ENCODE measurements around the gene PRR19. TPM values are rescaled to one million over a fixed set of nuclear protein-coding genes. Genes with fewer than 3 reads are reported as not detected.

Gene PRR19
- total RNA-seq, 4 donors from 2014 or later: 0.73 to 1.7 (median 1.1) TPM

DNA sequence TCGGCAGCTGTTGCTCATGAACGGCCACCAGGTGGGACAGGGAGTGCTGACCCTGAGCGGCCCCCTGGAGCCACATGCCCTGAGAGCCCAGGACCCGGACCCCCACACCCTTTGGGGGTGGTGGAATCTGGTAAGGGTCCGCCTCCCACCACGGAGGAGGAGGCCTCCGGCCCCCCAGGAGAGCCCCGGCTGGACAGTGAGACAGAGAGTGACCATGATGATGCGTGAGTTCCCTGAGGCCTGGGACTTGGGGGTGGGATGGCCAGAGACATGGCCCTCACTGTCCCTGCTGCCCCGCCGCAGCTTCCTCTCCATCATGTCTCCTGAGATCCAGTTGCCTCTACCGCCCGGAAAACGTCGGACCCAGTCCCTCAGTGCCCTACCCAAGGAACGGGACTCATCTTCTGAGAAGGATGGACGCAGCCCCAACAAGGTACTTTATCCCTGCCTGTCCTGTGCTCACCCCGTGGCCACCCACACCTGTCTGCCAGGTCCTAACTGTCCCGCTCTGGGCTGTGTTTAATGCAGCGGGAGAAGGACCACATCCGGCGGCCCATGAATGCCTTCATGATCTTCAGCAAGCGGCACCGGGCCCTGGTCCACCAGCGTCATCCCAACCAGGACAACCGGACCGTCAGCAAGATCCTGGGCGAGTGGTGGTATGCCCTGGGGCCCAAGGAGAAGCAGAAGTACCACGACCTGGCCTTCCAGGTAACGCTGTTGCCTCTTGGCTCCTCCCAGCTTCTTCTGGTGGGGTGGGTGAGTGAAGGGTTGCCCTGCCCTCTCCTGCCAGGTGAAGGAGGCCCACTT lies 14.7 kb upstream of the PRR19 start:
- WGBS: 83% methylated on average over 12 of the region's 30 CpGs
- TF ChIP-seq POLR2A (IDR thresholded peaks at IDR 0.05): no peak
- TF ChIP-seq, protein P1, sequence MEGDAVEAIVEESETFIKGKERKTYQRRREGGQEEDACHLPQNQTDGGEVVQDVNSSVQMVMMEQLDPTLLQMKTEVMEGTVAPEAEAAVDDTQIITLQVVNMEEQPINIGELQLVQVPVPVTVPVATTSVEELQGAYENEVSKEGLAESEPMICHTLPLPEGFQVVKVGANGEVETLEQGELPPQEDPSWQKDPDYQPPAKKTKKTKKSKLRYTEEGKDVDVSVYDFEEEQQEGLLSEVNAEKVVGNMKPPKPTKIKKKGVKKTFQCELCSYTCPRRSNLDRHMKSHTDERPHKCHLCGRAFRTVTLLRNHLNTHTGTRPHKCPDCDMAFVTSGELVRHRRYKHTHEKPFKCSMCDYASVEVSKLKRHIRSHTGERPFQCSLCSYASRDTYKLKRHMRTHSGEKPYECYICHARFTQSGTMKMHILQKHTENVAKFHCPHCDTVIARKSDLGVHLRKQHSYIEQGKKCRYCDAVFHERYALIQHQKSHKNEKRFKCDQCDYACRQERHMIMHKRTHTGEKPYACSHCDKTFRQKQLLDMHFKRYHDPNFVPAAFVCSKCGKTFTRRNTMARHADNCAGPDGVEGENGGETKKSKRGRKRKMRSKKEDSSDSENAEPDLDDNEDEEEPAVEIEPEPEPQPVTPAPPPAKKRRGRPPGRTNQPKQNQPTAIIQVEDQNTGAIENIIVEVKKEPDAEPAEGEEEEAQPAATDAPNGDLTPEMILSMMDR (IDR thresholded peaks at IDR 0.05): no peak
- H3K36me3 ChIP-seq: peaks cover 57% of the 10 kb centered on the region
- peaks cover 45% of the 10 kb centered on the region for H3K4me1 ChIP-seq
- no peaks in the 10 kb centered on the region for H3K27me3 ChIP-seq
- H3K4me3 ChIP-seq: no peak overlapping the region
- peak overlapping the region; percentile 2 for H3K27ac ChIP-seq
- DNase-seq (ENCODE audit: low spot score in 2 of 2): peak; percentile 65 to 77
- H3K9me3 ChIP-seq: no peaks in the 10 kb centered on the region

DNA sequence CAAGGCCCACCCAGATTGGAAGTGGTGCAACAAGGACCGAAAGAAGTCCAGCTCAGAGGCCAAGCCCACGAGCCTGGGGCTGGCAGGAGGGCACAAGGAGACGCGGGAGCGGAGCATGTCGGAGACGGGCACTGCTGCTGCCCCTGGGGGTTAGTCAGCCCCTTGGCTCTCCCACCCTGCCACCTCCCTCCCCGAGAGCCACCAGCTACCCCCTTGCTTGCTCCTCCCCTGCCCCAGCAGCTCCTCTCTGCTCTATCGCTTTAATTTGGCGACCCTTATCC lies 14.2 kb upstream of the PRR19 start:
- H3K9me3 ChIP-seq: no peaks in the 10 kb centered on the region
- H3K36me3 ChIP-seq: peaks cover 62% of the 10 kb centered on the region
- H3K4me3 ChIP-seq: no peak overlapping the region
- H3K27ac ChIP-seq: no peak overlapping the region
- no peak for DNase-seq (ENCODE audit: low spot score in 2 of 2)
- 71% methylated on average over 10 of the region's 10 CpGs for WGBS
- H3K27me3 ChIP-seq: no peaks in the 10 kb centered on the region
- no peak for TF ChIP-seq POLR2AphosphoS5 (IDR thresholded peaks at IDR 0.05)
- no peak for TF ChIP-seq EP300 (IDR thresholded peaks at IDR 0.05)
- TF ChIP-seq, protein P1 (IDR thresholded peaks at IDR 0.05): no peak
- no peak for TF ChIP-seq POLR2A (IDR thresholded peaks at IDR 0.05)
- H3K4me1 ChIP-seq: peaks cover 39% of the 10 kb centered on the region

DNA sequence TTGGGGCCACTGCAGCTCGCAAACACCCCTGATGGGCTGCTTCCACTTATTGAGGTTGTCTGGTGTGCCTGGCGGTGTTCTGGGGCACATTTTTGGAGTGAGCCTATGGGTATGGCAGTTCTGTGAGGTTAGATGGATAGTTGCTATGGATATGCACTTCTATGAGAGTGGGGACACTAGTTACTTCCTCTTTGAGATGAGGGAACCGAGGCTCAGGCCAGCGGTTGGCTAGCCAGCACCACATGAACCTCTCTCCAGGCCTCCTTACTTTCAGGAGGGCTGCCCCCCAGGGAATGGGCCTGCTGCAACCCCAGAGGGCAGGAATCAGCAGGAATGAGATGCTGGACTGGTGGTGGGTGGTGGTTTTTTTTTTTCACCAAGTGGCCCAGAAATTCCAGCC lies 13.5 kb upstream of the PRR19 start:
- no peak overlapping the region for H3K27ac ChIP-seq
- H3K27me3 ChIP-seq: no peaks in the 10 kb centered on the region
- no peak for DNase-seq (ENCODE audit: low spot score in 2 of 2)
- H3K36me3 ChIP-seq: peaks cover 68% of the 10 kb centered on the region
- H3K9me3 ChIP-seq: no peaks in the 10 kb centered on the region
- peaks cover 33% of the 10 kb centered on the region for H3K4me1 ChIP-seq
- WGBS: 92% methylated on average over 2 of the region's 4 CpGs
- H3K4me3 ChIP-seq: no peak overlapping the region
- TF ChIP-seq, protein P1 (IDR thresholded peaks at IDR 0.05): no peak
- TF ChIP-seq POLR2AphosphoS5 (IDR thresholded peaks at IDR 0.05): no peak
- TF ChIP-seq EP300 (IDR thresholded peaks at IDR 0.05): no peak
- TF ChIP-seq POLR2A (IDR thresholded peaks at IDR 0.05): no peak

DNA sequence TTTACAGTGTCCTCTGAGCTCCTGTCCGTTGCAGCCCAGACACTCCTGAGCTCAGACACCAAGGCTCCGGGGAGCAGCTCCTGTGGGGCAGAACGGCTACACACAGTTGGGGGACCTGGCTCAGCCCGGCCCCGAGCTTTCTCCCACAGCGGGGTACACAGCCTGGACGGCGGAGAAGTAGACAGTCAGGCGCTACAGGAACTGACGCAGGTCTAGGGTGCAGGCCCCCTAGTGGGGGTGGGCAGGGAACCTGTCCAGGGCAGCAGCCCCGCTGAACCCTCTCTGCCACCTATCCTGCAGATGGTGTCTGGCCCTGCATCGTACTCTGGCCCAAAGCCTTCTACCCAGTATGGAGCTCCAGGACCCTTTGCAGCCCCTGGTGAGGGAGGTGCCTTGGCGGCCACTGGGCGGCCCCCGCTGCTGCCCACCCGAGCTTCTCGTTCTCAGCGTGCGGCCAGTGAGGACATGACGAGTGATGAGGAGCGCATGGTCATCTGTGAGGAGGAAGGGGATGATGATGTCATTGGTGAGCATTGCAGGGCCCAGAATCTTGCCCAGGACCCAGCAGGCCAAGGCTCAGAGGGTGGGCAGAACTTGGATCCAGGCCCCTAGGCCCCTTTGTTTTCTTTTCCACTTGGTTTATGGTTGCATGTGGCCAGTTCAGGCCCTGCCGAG lies 12.9 kb upstream of the PRR19 start:
- DNase-seq (ENCODE audit: low spot score in 2 of 2): peak in 1 of 2 donors; percentile 74
- no peak overlapping the region for H3K27ac ChIP-seq
- 92% methylated on average over 17 of the region's 22 CpGs for WGBS
- H3K4me1 ChIP-seq: peaks cover 32% of the 10 kb centered on the region
- H3K4me3 ChIP-seq: no peak overlapping the region
- TF ChIP-seq, protein P1 (IDR thresholded peaks at IDR 0.05): no peak
- TF ChIP-seq POLR2AphosphoS5 (IDR thresholded peaks at IDR 0.05) (no peak), EP300 (IDR thresholded peaks at IDR 0.05) (no peak), POLR2A (IDR thresholded peaks at IDR 0.05) (no peak)
- H3K9me3 ChIP-seq: no peaks in the 10 kb centered on the region
- H3K27me3 ChIP-seq: no peaks in the 10 kb centered on the region
- peaks cover 75% of the 10 kb centered on the region for H3K36me3 ChIP-seq

DNA sequence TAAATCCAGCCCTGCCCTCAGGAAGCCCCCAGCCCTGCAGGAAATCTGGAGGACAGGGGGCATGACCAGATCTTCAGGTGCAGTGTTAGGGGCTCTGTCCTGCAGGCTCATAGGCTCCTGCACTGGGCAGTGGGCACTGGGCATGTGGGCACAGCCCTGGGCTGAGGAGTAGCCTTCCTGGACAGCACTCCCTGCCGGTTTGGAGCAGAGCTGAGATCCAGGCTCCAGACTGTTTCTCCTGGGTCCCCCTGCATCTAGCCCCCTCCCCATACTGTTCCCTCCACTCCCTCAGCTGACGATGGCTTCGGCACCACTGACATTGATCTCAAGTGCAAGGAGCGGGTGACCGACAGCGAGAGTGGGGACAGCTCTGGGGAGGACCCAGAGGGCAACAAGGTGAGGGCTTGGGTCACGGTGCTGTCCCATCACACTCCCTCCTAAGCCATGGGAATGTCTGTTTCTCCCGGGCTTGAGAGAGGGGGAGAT lies 12.3 kb upstream of the PRR19 start:
- H3K27me3 ChIP-seq: no peaks in the 10 kb centered on the region
- no peak for DNase-seq (ENCODE audit: low spot score in 2 of 2)
- TF ChIP-seq EP300 (IDR thresholded peaks at IDR 0.05) (no peak), POLR2A (IDR thresholded peaks at IDR 0.05) (no peak), POLR2AphosphoS5 (IDR thresholded peaks at IDR 0.05) (no peak)
- TF ChIP-seq, protein P1 (IDR thresholded peaks at IDR 0.05): no peak
- no peaks in the 10 kb centered on the region for H3K9me3 ChIP-seq
- H3K27ac ChIP-seq: no peak overlapping the region
- H3K36me3 ChIP-seq: peaks cover 80% of the 10 kb centered on the region
- H3K4me3 ChIP-seq: no peak overlapping the region
- WGBS: 88% methylated on average over 8 of the region's 8 CpGs
- peaks cover 29% of the 10 kb centered on the region for H3K4me1 ChIP-seq

Measured in suprapubic skin (tissue), 4 donors.